NK-92 (cell line): ENCODE results near the gene ZFP28.

Experiments
- DNase-seq: peaks from one replicate; lab custom pipeline; 2025; ENCODE audit not compliant: unreplicated experiment; lab: John Stamatoyannopoulos, UW

ZFP28 gene

GRCh38 chr19:56595548-56595899, 56.8 kb downstream of the ZFP28 start:
- no peak for DNase-seq

- no peak for DNase-seq
Observed at GRCh38 chr19:56596676-56597075, 57.9 kb downstream of the ZFP28 start.

GRCh38 chr19:56597696-56598095, 58.9 kb downstream of the ZFP28 start:
- no peak for DNase-seq

GRCh38 chr19:56601375-56601774, 62.6 kb downstream of the ZFP28 start:
- DNase-seq: no peak

- no peak for DNase-seq
Observed at GRCh38 chr19:56603829-56604228, 65.1 kb downstream of the ZFP28 start.
